SU-DHL-6 (cell line): ENCODE results near the gene CLECL1.

Source experiments
- H2AFZ ChIP-seq: fragments of 200-600 bp; sonication (generic); 2 replicates; pipeline ENCODE4 v1.6.1; 2014; ENCODE audit warnings: low read depth, mild to moderate bottlenecking, moderate library complexity, mixed read lengths, antibody characterized with exemption, low read length; ENCODE audit not compliant: severe bottlenecking
- H3F3A ChIP-seq: fragments of 200-600 bp; shearing (Covaris generic); 2 replicates; pipeline ENCODE4 v1.6.0; 2016; ENCODE audit warnings: antibody characterized with exemption, mild to moderate bottlenecking; ENCODE audit not compliant: insufficient read depth
- H3K27ac ChIP-seq: fragments of 200-600 bp; sonication (generic); 2 replicates; pipeline ENCODE4 v1.5.1; 2016; ENCODE audit warnings: low read depth, mild to moderate bottlenecking, low read length, moderate library complexity, mixed read lengths
- H3K27me3 ChIP-seq: fragments of 200-600 bp; sonication (generic), shearing (Covaris generic); 2 replicates; pipeline ENCODE4 v1.6.0; 2014; ENCODE audit warnings: mild to moderate bottlenecking, low read length
- H3K36me3 ChIP-seq: fragments of 200-600 bp; sonication (generic); 2 replicates; pipeline ENCODE4 v1.6.1; 2014; ENCODE audit warnings: mild to moderate bottlenecking, low read length, mixed read lengths
- H3K4me2 ChIP-seq: fragments of 300-600, 200-600 bp; shearing (Covaris generic), sonication (generic); 2 replicates; pipeline ENCODE4 v1.6.0; 2014; ENCODE audit warnings: low read length, low read depth, mild to moderate bottlenecking; ENCODE audit not compliant: poor library complexity, severe bottlenecking
- H3K4me3 ChIP-seq: fragments of 200-600 bp; sonication (generic); 2 replicates; pipeline ENCODE4 v1.5.1; 2014; ENCODE audit warnings: antibody characterized with exemption, low read length, mild to moderate bottlenecking, mixed read lengths; ENCODE audit not compliant: insufficient read depth, poor library complexity, severe bottlenecking
- H3K79me2 ChIP-seq: fragments of 200-600 bp; sonication (generic); 2 replicates; pipeline ENCODE4 v1.6.1; 2014; ENCODE audit warnings: mild to moderate bottlenecking, low read length, moderate library complexity; ENCODE audit not compliant: insufficient read depth
- H3K9ac ChIP-seq: fragments of 200-600 bp; sonication (generic); 2 replicates; pipeline ENCODE4 v1.7.0; 2014; ENCODE audit warnings: mild to moderate bottlenecking, low read length
- H3K9me2 ChIP-seq: fragments of 200-600 bp; sonication (generic); replicated peaks from 2 replicates; pipeline ENCODE4 v1.6.1; 2014; ENCODE audit warnings: low read length; ENCODE audit not compliant: insufficient read depth
- H3K9me3 ChIP-seq: fragments of 200-600 bp; sonication (generic); 2 replicates; pipeline ENCODE4 v1.6.1; 2014; ENCODE audit warnings: low read length, mixed read lengths; ENCODE audit not compliant: insufficient read depth
- H4K20me1 ChIP-seq: fragments of 200-600 bp; sonication (generic); 2 replicates; pipeline ENCODE4 v1.6.1; 2014; ENCODE audit warnings: low read depth, mild to moderate bottlenecking, antibody characterized with exemption, low read length, moderate library complexity, mixed read lengths
- EZH2phosphoT487 ChIP-seq: fragments of 200-600 bp; sonication (generic), shearing (Covaris generic); conservative IDR thresholded peaks from 2 replicates; pipeline ENCODE4 v1.6.1; 2018; ENCODE audit warnings: mild to moderate bottlenecking, antibody characterized with exemption, low read length, moderate library complexity, mixed read lengths
- TF ChIP-seq, protein P1 (sequence below): fragments of 200-600 bp; sonication (generic); IDR thresholded peaks from one replicate; pipeline ENCODE4 v1.5.1; 2017; ENCODE audit warnings: antibody characterized with exemption, mild to moderate bottlenecking, low read length, moderate library complexity; ENCODE audit not compliant: insufficient read depth, poor library complexity, severe bottlenecking

CLECL1 gene

DNA sequence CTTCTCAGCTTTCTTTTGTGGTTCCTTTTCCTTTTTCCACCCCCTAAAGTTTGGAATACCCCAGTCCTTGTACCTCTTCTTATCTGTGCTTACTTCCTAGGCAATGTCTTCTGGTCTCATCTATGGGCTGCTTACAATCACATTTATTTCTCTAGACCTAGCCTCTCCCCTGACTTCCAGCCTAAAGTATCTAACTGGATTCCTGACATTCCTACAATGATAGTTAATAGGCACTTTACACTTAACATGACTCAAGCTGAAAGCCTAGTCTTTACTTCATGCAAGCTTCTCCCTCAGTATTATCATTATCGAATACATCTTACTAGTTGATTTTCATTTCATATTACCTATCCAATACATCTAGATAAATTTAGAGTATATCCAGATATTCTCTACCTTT is 21.2 kb downstream of the CLECL1 start:
- no peaks in the 10 kb centered on the region for H3K9me3 ChIP-seq
- no peak overlapping the region for H3K9ac ChIP-seq
- no peak overlapping the region for H3K4me3 ChIP-seq
- no peaks in the 10 kb centered on the region for H3K27me3 ChIP-seq
- H3K27ac ChIP-seq, result no peak overlapping the region
- no peaks in the 10 kb centered on the region for H3K79me2 ChIP-seq
- H4K20me1 ChIP-seq, result no peaks in the 10 kb centered on the region
- no peak overlapping the region for H2AFZ ChIP-seq
- no peaks in the 10 kb centered on the region for H3K36me3 ChIP-seq
- H3K9me2 ChIP-seq, result no peaks in the 10 kb centered on the region
- TF ChIP-seq, protein P1, sequence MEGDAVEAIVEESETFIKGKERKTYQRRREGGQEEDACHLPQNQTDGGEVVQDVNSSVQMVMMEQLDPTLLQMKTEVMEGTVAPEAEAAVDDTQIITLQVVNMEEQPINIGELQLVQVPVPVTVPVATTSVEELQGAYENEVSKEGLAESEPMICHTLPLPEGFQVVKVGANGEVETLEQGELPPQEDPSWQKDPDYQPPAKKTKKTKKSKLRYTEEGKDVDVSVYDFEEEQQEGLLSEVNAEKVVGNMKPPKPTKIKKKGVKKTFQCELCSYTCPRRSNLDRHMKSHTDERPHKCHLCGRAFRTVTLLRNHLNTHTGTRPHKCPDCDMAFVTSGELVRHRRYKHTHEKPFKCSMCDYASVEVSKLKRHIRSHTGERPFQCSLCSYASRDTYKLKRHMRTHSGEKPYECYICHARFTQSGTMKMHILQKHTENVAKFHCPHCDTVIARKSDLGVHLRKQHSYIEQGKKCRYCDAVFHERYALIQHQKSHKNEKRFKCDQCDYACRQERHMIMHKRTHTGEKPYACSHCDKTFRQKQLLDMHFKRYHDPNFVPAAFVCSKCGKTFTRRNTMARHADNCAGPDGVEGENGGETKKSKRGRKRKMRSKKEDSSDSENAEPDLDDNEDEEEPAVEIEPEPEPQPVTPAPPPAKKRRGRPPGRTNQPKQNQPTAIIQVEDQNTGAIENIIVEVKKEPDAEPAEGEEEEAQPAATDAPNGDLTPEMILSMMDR, result no peak
- TF ChIP-seq EZH2phosphoT487, result no peak
- no peak overlapping the region for H3K4me2 ChIP-seq
- no peaks in the 10 kb centered on the region for H3F3A ChIP-seq

DNA sequence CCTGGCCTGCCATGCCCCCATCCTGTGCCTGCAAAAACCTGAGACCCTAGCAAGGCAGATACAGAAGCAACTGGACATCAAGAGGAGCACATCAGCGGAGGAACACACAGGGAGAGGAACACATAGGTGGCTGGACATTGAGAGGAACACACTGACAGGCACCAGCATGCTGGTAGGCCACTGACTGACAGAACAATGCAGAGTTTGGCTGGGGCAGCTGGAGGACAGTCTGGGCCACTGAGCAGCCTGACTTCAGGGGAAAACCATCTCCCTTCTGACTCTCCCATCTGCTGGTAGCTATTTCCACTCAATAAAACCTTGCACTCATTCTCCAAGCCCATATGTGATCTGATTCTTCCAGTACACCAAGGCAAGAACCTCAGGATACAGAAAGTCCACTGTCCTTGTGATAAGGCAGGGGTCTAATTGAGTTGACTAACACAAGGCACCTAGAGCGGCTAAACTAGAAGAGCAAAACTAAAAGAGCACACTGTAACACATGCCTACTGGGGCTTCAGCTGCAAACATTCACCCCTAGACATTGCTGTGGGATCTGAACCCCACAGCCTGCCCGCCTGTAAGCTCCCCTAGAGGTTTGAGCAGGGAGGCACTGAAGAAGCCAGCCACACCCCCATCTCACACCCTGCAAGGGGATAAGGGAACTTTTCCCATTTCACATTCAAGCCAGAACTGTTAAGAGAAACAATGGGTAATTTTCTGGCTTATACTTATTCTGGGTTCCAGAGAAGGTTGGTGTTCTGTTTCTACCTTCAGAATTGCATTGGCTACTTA is 22.1 kb downstream of the CLECL1 start:
- H3K9ac ChIP-seq, result no peak overlapping the region
- H3K36me3 ChIP-seq, result no peaks in the 10 kb centered on the region
- no peaks in the 10 kb centered on the region for H3K9me2 ChIP-seq
- H2AFZ ChIP-seq, result no peak overlapping the region
- no peak overlapping the region for H3K4me3 ChIP-seq
- H3K79me2 ChIP-seq, result no peaks in the 10 kb centered on the region
- H3K4me2 ChIP-seq, result no peak overlapping the region
- no peaks in the 10 kb centered on the region for H3K9me3 ChIP-seq
- H4K20me1 ChIP-seq, result no peaks in the 10 kb centered on the region
- H3K27me3 ChIP-seq, result no peaks in the 10 kb centered on the region
- no peak for TF ChIP-seq EZH2phosphoT487
- TF ChIP-seq, protein P1, result no peak
- H3F3A ChIP-seq, result no peaks in the 10 kb centered on the region
- H3K27ac ChIP-seq, result no peak overlapping the region

DNA sequence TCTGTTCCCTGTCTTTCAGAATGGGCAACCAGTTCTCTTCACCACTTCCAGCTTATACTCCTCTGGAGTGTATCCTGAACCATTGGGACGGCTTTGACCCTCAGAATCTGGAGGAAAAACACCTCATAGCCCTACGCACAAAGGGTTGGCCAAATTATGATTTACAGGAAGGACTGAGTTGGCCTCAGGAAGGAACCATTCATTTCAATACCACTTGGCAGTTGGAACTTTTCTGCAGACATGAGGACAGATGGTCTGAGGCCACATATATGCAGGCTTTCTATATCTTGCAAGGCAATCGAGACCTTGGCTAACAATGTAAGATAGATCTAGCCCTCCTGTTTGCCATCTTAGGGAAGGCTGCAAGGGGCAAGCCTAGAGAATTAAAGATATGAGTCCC is 24.0 kb downstream of the CLECL1 start:
- TF ChIP-seq, protein P1, result no peak
- no peak for TF ChIP-seq EZH2phosphoT487

More for the DNA sequence above, 24.0 kb downstream of the CLECL1 start:
- Histone ChIP-seq H3F3A (no peaks in the 10 kb centered on the region; the same call in 1 of the 2 replicates), H3K4me3 (no peak overlapping the region), H3K9ac (no peak overlapping the region), H3K79me2 (no peaks in the 10 kb centered on the region), H4K20me1 (no peaks in the 10 kb centered on the region), H3K9me3 (no peaks in the 10 kb centered on the region), H3K9me2 (no peaks in the 10 kb centered on the region), H3K27me3 (no peaks in the 10 kb centered on the region), H3K4me2 (no peak overlapping the region), H2AFZ (no peak overlapping the region), H3K36me3 (no peaks in the 10 kb centered on the region), H3K27ac (no peak overlapping the region)
